Measurements from ENCODE around the gene STK35. TPM values are rescaled to one million over a fixed set of nuclear protein-coding genes. Genes with fewer than 3 reads are reported as not detected.

STK35 gene
- total RNA-seq (ENCODE audit: low replicate concordance), result 13.2 and 17.7 TPM in 2 replicates

GRCh38 chr20:2101057-2101864 is at the start of gene STK35:
TSS of gene STK35 (plus strand) at chr20:2101827. CDS start at chr20:2101882, 55 bp downstream.
- no peak for DNase-seq (ENCODE audit: low read depth)
- peak within 1 kb of the TSS; percentile 80 for H3K4me3 ChIP-seq (ENCODE audit: low read depth, low read length)
- no peak for TF ChIP-seq CTCF (IDR thresholded peaks at IDR 0.05; ENCODE audit: insufficient read depth, low read length)

GRCh38 chr20:2051946-2052345 is 49.7 kb upstream of the STK35 start:
- no peak for TF ChIP-seq CTCF (IDR thresholded peaks at IDR 0.05; ENCODE audit: insufficient read depth, low read length)
- no peak for DNase-seq (ENCODE audit: low read depth)
- no peak overlapping the region for H3K4me3 ChIP-seq (ENCODE audit: low read depth, low read length)

GRCh38 chr20:2052741-2053140 is 48.9 kb upstream of the STK35 start:
- DNase-seq (ENCODE audit: low read depth), result no peak
- H3K4me3 ChIP-seq (ENCODE audit: low read depth, low read length), result no peak overlapping the region
- TF ChIP-seq CTCF (IDR thresholded peaks at IDR 0.05; ENCODE audit: insufficient read depth, low read length), result no peak

- no peak overlapping the region for H3K4me3 ChIP-seq (ENCODE audit: low read depth, low read length)
- no peak for TF ChIP-seq CTCF (IDR thresholded peaks at IDR 0.05; ENCODE audit: insufficient read depth, low read length)
Observed at GRCh38 chr20:2053615-2054014, 48.0 kb upstream of the STK35 start.

GRCh38 chr20:2054911-2055310 is 46.7 kb upstream of the STK35 start:
- no peak for TF ChIP-seq CTCF (IDR thresholded peaks at IDR 0.05; ENCODE audit: insufficient read depth, low read length)
- no peak overlapping the region for H3K4me3 ChIP-seq (ENCODE audit: low read depth, low read length)
- DNase-seq (ENCODE audit: low read depth), result no peak

More at GRCh38 chr20:2053615-2054014, 48.0 kb upstream of the STK35 start:
- no peak for DNase-seq (ENCODE audit: low read depth)

GRCh38 chr20:2059411-2059810 is 42.2 kb upstream of the STK35 start:
- TF ChIP-seq CTCF (IDR thresholded peaks at IDR 0.05; ENCODE audit: insufficient read depth, low read length), result no peak
- H3K4me3 ChIP-seq (ENCODE audit: low read depth, low read length), result no peak overlapping the region
- no peak for DNase-seq (ENCODE audit: low read depth)

Measured in fibroblast of the aortic adventitia (primary cell).